ENCODE data around the gene OR51A7.

OR51A7 gene

GRCh38 chr11:4919250-4919649, 15.7 kb downstream of the OR51A7 start, which contains the start of gene OR51G2:
TSS of gene OR51G2 (minus strand) at chr11:4919350. CDS start at chr11:4915663, 3,687 bp downstream.
- TF ChIP-seq CTCF (conservative IDR thresholded peaks at IDR 0.05; ENCODE audit: low read depth, low read length), result no peak
- H3K4me3 ChIP-seq (ENCODE audit: low read depth, low read length), result no peak within 1 kb of the TSS
- DNase-seq (ENCODE audit: low read depth), result no peak

- peak; percentile 26 for DNase-seq (ENCODE audit: low read depth)
- no peak overlapping the region for H3K4me3 ChIP-seq (ENCODE audit: low read depth, low read length)
- no peak for TF ChIP-seq CTCF (conservative IDR thresholded peaks at IDR 0.05; ENCODE audit: low read depth, low read length)
Observed at GRCh38 chr11:4921796-4922195, 18.2 kb downstream of the OR51A7 start.

GRCh38 chr11:4922304-4922703, 18.7 kb downstream of the OR51A7 start:
- TF ChIP-seq CTCF (conservative IDR thresholded peaks at IDR 0.05; ENCODE audit: low read depth, low read length), result no peak
- DNase-seq (ENCODE audit: low read depth), result no peak
- no peak overlapping the region for H3K4me3 ChIP-seq (ENCODE audit: low read depth, low read length)

GRCh38 chr11:4924239-4924638, 20.7 kb downstream of the OR51A7 start, which contains the start of gene OR51G1:
TSS of gene OR51G1 (minus strand) at chr11:4924339. CDS start at chr11:4924339, 0 bp downstream.
- no peak for DNase-seq (ENCODE audit: low read depth)
- H3K4me3 ChIP-seq (ENCODE audit: low read depth, low read length), result no peak within 1 kb of the TSS
- no peak for TF ChIP-seq CTCF (conservative IDR thresholded peaks at IDR 0.05; ENCODE audit: low read depth, low read length)

GRCh38 chr11:4926608-4927007, 23.0 kb downstream of the OR51A7 start:
- H3K4me3 ChIP-seq (ENCODE audit: low read depth, low read length), result no peak overlapping the region
- TF ChIP-seq CTCF (conservative IDR thresholded peaks at IDR 0.05; ENCODE audit: low read depth, low read length), result no peak

GRCh38 chr11:4932751-4933150, 29.2 kb downstream of the OR51A7 start:
- H3K4me3 ChIP-seq (ENCODE audit: low read depth, low read length), result no peak overlapping the region
- no peak for DNase-seq (ENCODE audit: low read depth)
- TF ChIP-seq CTCF (conservative IDR thresholded peaks at IDR 0.05; ENCODE audit: low read depth, low read length), result no peak

More at GRCh38 chr11:4926608-4927007, 23.0 kb downstream of the OR51A7 start:
- DNase-seq (ENCODE audit: low read depth), result peak; percentile 33

GRCh38 chr11:4936745-4937144, 33.2 kb downstream of the OR51A7 start:
- no peak for TF ChIP-seq CTCF (conservative IDR thresholded peaks at IDR 0.05; ENCODE audit: low read depth, low read length)
- H3K4me3 ChIP-seq (ENCODE audit: low read depth, low read length), result no peak overlapping the region
- DNase-seq (ENCODE audit: low read depth), result no peak

Measured in choroid plexus epithelial cell (primary cell).